Vagina (tissue), 2 donors: Measurements from ENCODE around the gene DLG4.

Source experiments
- POLR2A ChIP-seq, 2 donors: fragments of 450-650 bp; IDR thresholded peaks; one replicate each; pipeline ENCODE4 v1.6.1; 2017; ENCODE audit warnings: antibody characterized with exemption in 2 of 2, mild to moderate bottlenecking in 2 of 2, moderate library complexity in 2 of 2
- TF ChIP-seq, protein P1 (sequence below), 3 experiments: fragments of 450-650 bp in 2 of 3; fragments of 200-600 bp in 1 of 3; sonication (generic) in 1 of 3; IDR thresholded peaks; one replicate each; pipeline ENCODE4 v1.5.1; 2017 to 2019; ENCODE audit warnings: antibody characterized with exemption in 3 of 3, mild to moderate bottlenecking in 2 of 3, moderate library complexity in 2 of 3

- TF ChIP-seq POLR2A (IDR thresholded peaks at IDR 0.05) = no peak
- TF ChIP-seq, protein P1, sequence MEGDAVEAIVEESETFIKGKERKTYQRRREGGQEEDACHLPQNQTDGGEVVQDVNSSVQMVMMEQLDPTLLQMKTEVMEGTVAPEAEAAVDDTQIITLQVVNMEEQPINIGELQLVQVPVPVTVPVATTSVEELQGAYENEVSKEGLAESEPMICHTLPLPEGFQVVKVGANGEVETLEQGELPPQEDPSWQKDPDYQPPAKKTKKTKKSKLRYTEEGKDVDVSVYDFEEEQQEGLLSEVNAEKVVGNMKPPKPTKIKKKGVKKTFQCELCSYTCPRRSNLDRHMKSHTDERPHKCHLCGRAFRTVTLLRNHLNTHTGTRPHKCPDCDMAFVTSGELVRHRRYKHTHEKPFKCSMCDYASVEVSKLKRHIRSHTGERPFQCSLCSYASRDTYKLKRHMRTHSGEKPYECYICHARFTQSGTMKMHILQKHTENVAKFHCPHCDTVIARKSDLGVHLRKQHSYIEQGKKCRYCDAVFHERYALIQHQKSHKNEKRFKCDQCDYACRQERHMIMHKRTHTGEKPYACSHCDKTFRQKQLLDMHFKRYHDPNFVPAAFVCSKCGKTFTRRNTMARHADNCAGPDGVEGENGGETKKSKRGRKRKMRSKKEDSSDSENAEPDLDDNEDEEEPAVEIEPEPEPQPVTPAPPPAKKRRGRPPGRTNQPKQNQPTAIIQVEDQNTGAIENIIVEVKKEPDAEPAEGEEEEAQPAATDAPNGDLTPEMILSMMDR (IDR thresholded peaks at IDR 0.05) = no peak
These were observed 34.9 kb upstream of the DLG4 start for GRCh38 chr17:7254511-7254910.
